Heart right ventricle (tissue), 16 donors: Measurements from ENCODE around the gene PLA2G7. TPM values are rescaled to one million over a fixed set of nuclear protein-coding genes. Genes with fewer than 3 reads are reported as not detected.

ENCODE experiments used
- ATAC-seq, 8 donors: fragments of 200-7000 bp; cut with Tn5 transposase; one replicate each; pipeline ENCODE4 v1.9.1; 2020; ENCODE audit warnings: mild to moderate bottlenecking in 8 of 8, moderate library complexity in 8 of 8, moderate number of reproducible peaks in 1 of 8
- DNase-seq, 2 donors: peaks; one replicate each; pipeline ENCODE4 v3.0.0-alpha.2; 2020
- H3K27ac ChIP-seq, 10 donors: fragments of 200-600 bp; sonication (generic) in 2 of 10; one replicate each; pipeline versions ENCODE4 v1.5.0 to v1.8.0; 2020 to 2022; ENCODE audit warnings: mild to moderate bottlenecking in 3 of 10
- H3K27me3 ChIP-seq, 7 donors: fragments of 200-600 bp; one replicate each; pipeline ENCODE4 v1.8.0; 2021 to 2022; ENCODE audit warnings: mild to moderate bottlenecking in 2 of 7
- H3K36me3 ChIP-seq, 9 donors: fragments of 200-600 bp; sonication (generic) in 1 of 9; one replicate each; pipeline versions ENCODE4 v1.5.0 to v1.8.0; 2020 to 2022; ENCODE audit warnings: mild to moderate bottlenecking in 2 of 9
- H3K4me1 ChIP-seq, 9 donors: fragments of 200-600 bp; sonication (generic) in 1 of 9; one replicate each; pipeline versions ENCODE4 v1.5.0 to v1.8.0; 2020 to 2022; ENCODE audit warnings: mild to moderate bottlenecking in 4 of 9
- H3K4me3 ChIP-seq, 10 donors: fragments of 200-600 bp; sonication (generic) in 2 of 10; one replicate each; pipeline versions ENCODE4 v1.5.0 to v1.8.0; 2020 to 2022; ENCODE audit warnings: mild to moderate bottlenecking in 7 of 10, moderate library complexity in 2 of 10
- H3K9me3 ChIP-seq, 11 donors: fragments of 200-600 bp in 10 of 11; sonication (generic) in 2 of 11; one replicate each; pipeline versions ENCODE4 v1.5.0 to v1.8.0; 2013 to 2022; ENCODE audit warnings: mild to moderate bottlenecking in 2 of 11, control low read depth in 1 of 11, moderate library complexity in 1 of 11
- CTCF ChIP-seq, 9 donors: fragments of 200-600 bp; sonication (generic) in 2 of 9; IDR thresholded peaks; one replicate each; pipeline versions ENCODE4 v1.5.0 to v1.8.0; 2021 to 2022; ENCODE audit warnings: antibody characterized with exemption in 9 of 9, mild to moderate bottlenecking in 5 of 9, moderate library complexity in 1 of 9
- WGBS, 2 donors: extraction: QIAGEN DNeasy Blood & Tissue Kit; methylation state at CpG; one replicate each; pipeline ENCODE4 v1.1.7; 2013; ENCODE audit warnings: inconsistent platforms in 1 of 2; 5-methylcytosine and 5-hydroxymethylcytosine counted together
- intact Hi-C, 10 donors: fragments of 100-400 bp; cut with DNase I; formaldehyde crosslinking; loops; one replicate each; pipeline versions ENCODE4 v1.11.1 to v1.14.2; 2022
- polyA plus RNA-seq, 2 donors: library from polyadenylated mRNA; stranded (reverse); fragments of 200-250 nt; gene quantifications; one replicate each; pipeline ENCODE4 v1.2.3, GENCODE V29; 2013
- total RNA-seq, 10 donors: library from RNA; stranded (reverse); fragmentation: NEBNext Ultra II Directional in 3 of 10; extraction: Animal tissue kit (Norgen Biotek cat#: 25700) in 3 of 10; gene quantifications; one replicate each; pipeline versions ENCODE4 v1.2.1 to v1.2.4, GENCODE V29; 2021 to 2023
- donor health status: Arrhythmogenic right ventricular cardiomyopathy.
- donor health status: ischemic (EF 13 %, LVEDD 7.1; RV severe dilation, severe dysfunction).
- donor health status: healthy with polysubstance abuse.
- donor health status: DM: no; HTN: yes; CAD: no.
- donor health status: DM: no; HTN: no; CAD: no.
- donor health status: ischemic (EF 25% LVEDD 6.9; RV normal size, moderate dysfunction).
- donor health status: ischemic (EF 25% LVEDD 5.7; RV mildly dilated, moderate dysfunction).
- donor health status: healthy.
- donor health status: DM: yes; HTN: yes; CAD: no.
- donor health status: Ischemic cardiomyopathy.
- donor health status: ischemic (EF 35%, LVEDD 5.7; RV mildly dilated, moderate dysfunction).
- donor health status: nonischemic (EF 11% LVEDD 7.7; RV severe dilation, severe dysfunction).
- donor health status: DM: yes; HTN: yes; CAD: no.
- donor health status: PGD.
- donor health status: ischemic (EF 29% LVEDD 5.4; RV normal size, mild dysfunction).
- donor health status: nonischemic (EF 23%, LVEDD 6.1; RV moderate dilation, normal function).

The PLA2G7 gene
- total and polyA plus RNA-seq, 12 donors: 0.12 to 4.0 (median 0.24) TPM; not detected in 6

GRCh38 chr6:46689657-46690056 is 45.5 kb downstream of the PLA2G7 start:
- no peak for TF ChIP-seq CTCF (IDR thresholded peaks at IDR 0.05)
- H3K27ac ChIP-seq: no peak overlapping the region
- no peaks in the 10 kb centered on the region for H3K4me1 ChIP-seq
- no peak for DNase-seq
- ATAC-seq: no peak
- H3K27me3 ChIP-seq: no peaks in the 10 kb centered on the region
- intact Hi-C loops: loop anchor here in 1 of 10 donors (10.0 kb wide), 1 partner anchor 55 kb away; the partner anchor contains the start of gene ANKRD66
- peaks cover 0 to 9% (median 0%) of the 10 kb centered on the region in 11 donors for H3K9me3 ChIP-seq
- H3K36me3 ChIP-seq: no peaks in the 10 kb centered on the region
- 82 to 94% methylated on average over 3 of the region's 3 CpGs for WGBS, 2 donors
- no peak overlapping the region for H3K4me3 ChIP-seq

GRCh38 chr6:46688966-46689335 is 46.2 kb downstream of the PLA2G7 start:
- no peaks in the 10 kb centered on the region for H3K36me3 ChIP-seq
- H3K27ac ChIP-seq: no peak overlapping the region
- DNase-seq: no peak
- no peak for TF ChIP-seq CTCF (IDR thresholded peaks at IDR 0.05)
- 95 to 96% methylated on average over 13 of the region's 13 CpGs for WGBS, 2 donors
- H3K4me1 ChIP-seq: no peaks in the 10 kb centered on the region
- H3K9me3 ChIP-seq: peaks cover 0 to 9% (median 0%) of the 10 kb centered on the region in 11 donors
- no peaks in the 10 kb centered on the region for H3K27me3 ChIP-seq
- ATAC-seq: peak in 1 of 8 donors; percentile 38
- H3K4me3 ChIP-seq: no peak overlapping the region
- intact Hi-C loops: loop anchor here in 1 of 10 donors (10.0 kb wide), 1 partner anchor 56 kb away; the partner anchor contains the start of gene ANKRD66

GRCh38 chr6:46688117-46688965 is 46.8 kb downstream of the PLA2G7 start:
- TF ChIP-seq CTCF (IDR thresholded peaks at IDR 0.05): no peak
- intact Hi-C loops: loop anchor here in 1 of 10 donors (10.0 kb wide), 1 partner anchor 56 kb away; the partner anchor contains the start of gene ANKRD66
- Histone ChIP-seq H3K27ac (no peak overlapping the region), H3K4me3 (no peak overlapping the region), H3K27me3 (no peaks in the 10 kb centered on the region), H3K4me1 (no peaks in the 10 kb centered on the region), H3K9me3 (peaks cover 0 to 9% (median 0%) of the 10 kb centered on the region in 11 donors), H3K36me3 (no peaks in the 10 kb centered on the region)
- DNase-seq (no peak), ATAC-seq (peak in 1 of 8 donors; percentile 30)
- WGBS, 2 donors: 91 to 95% methylated on average over 85 of the region's 85 CpGs

- H3K9me3 ChIP-seq: peaks cover 0 to 9% (median 0%) of the 10 kb centered on the region in 11 donors
- ATAC-seq: peak in 1 of 8 donors; percentile 41
- no peak for DNase-seq
- no peaks in the 10 kb centered on the region for H3K27me3 ChIP-seq
- peaks cover 0 to 2% (median 0%) of the 10 kb centered on the region in 9 donors for H3K36me3 ChIP-seq
- no peak for TF ChIP-seq CTCF (IDR thresholded peaks at IDR 0.05)
- H3K27ac ChIP-seq: no peak within 1 kb of the TSS
- intact Hi-C loops: loop anchor here in 1 of 10 donors (10.0 kb wide), 1 partner anchor 57 kb away; the partner anchor contains the start of gene ANKRD66
- no peaks in the 10 kb centered on the region for H3K4me1 ChIP-seq
- H3K4me3 ChIP-seq: no peak within 1 kb of the TSS
- 84 to 95% methylated on average over 41 of the region's 41 CpGs for WGBS, 2 donors
These were observed 47.5 kb downstream of the PLA2G7 start, which contains the start of gene TDRD6 for GRCh38 chr6:46687619-46688097. Gene TDRD6 (plus strand): TSS chr6:46687885. CDS start chr6:46688129, 244 bp downstream.
